Muscle of back (tissue), 13 donors: Measurements from ENCODE around the gene VPS11. TPM values are rescaled to one million over a fixed set of nuclear protein-coding genes. Genes with fewer than 3 reads are reported as not detected.
A peak's percentile ranks its signal among the peaks of the same experiment; 100 is the strongest.

Experiments
- DNase-seq, 3 donors: peaks; one replicate each; pipeline versions ENCODE4 v3.0.0 to v3.0.0-alpha.2; 2013
- long read RNA-seq, 9 donors: transcript quantifications; one replicate each; lab custom pipeline, GENCODE V29; 2026
- polyA plus RNA-seq, 10 donors: library from polyadenylated mRNA; unstranded; fragments of 120-200 nt; gene quantifications; one replicate each; pipeline ENCODE4 v1.2.1, GENCODE V29; 2013; ENCODE audit not compliant: insufficient read length in 10 of 10

Gene VPS11
- 10 to 100 TPM; 24.9 to 35.4 (median 27.8) TPM for polyA plus RNA-seq
- long read RNA-seq, donor 1, partial matches to known transcripts, result 0 of 3 reads
- long read RNA-seq, donor 1, other reads (novel, unspliced or antisense), result 0 of 3 reads
- long read RNA-seq, donor 2, partial matches to known transcripts, result 0 of 1 reads
- long read RNA-seq, donor 2, other reads (novel, unspliced or antisense), result 0 of 1 reads
- long read RNA-seq, donor 3, result 0 reads
- long read RNA-seq, donor 4, partial matches to known transcripts, result 0 of 1 reads
- long read RNA-seq, donor 4, other reads (novel, unspliced or antisense), result 0 of 1 reads
- long read RNA-seq, donor 5, partial matches to known transcripts, result 0 of 1 reads
- long read RNA-seq, donor 5, other reads (novel, unspliced or antisense), result 0 of 1 reads
- long read RNA-seq, donor 6, transcript VPS11-208 (16 exons, 3,313 nt), result major isoform, 5 of 10 reads
- long read RNA-seq, donor 6, partial matches to known transcripts, result 5 of 10 reads
- long read RNA-seq, donor 6, other reads (novel, unspliced or antisense), result 0 of 10 reads
- long read RNA-seq, donor 7, partial matches to known transcripts, result 0 of 4 reads
- long read RNA-seq, donor 7, other reads (novel, unspliced or antisense), result 0 of 4 reads
- long read RNA-seq, donor 8, partial matches to known transcripts, result 0 of 1 reads
- long read RNA-seq, donor 8, other reads (novel, unspliced or antisense), result 0 of 1 reads
- long read RNA-seq, donor 9, result 0 reads

GRCh38 chr11:119067371-119068222 lies at the start of gene VPS11:
Gene VPS11, plus strand, starts transcription at chr11:119067818. Its CDS starts 6 bp downstream, at chr11:119067824.
- DNase-seq, result peak; percentile 96 to 98 (median 96)

- peak; percentile 97 to 99 (median 98) for DNase-seq
These were observed 49.3 kb upstream of the VPS11 start, which contains the start of the genes RPS25 and TRAPPC4 for GRCh38 chr11:119018074-119018938. Gene RPS25, minus strand, starts transcription at chr11:119018343. Its CDS starts 59 bp downstream, at chr11:119018284. Gene TRAPPC4, plus strand, starts transcription at chr11:119018766. Its CDS starts 30 bp downstream, at chr11:119018796.

- DNase-seq, result no peak
These were observed 47.6 kb upstream of the VPS11 start for GRCh38 chr11:119019996-119020395.

GRCh38 chr11:119021631-119022030 lies 46.0 kb upstream of the VPS11 start:
- no peak for DNase-seq

- no peak for DNase-seq
These were observed 43.9 kb upstream of the VPS11 start for GRCh38 chr11:119023741-119024140.

GRCh38 chr11:119024430-119025098 lies 43.1 kb upstream of the VPS11 start:
- no peak for DNase-seq

GRCh38 chr11:119025099-119025473 lies 42.5 kb upstream of the VPS11 start:
- no peak for DNase-seq

- no peak for DNase-seq
These were observed 42.1 kb upstream of the VPS11 start for GRCh38 chr11:119025541-119025940.

- no peak for DNase-seq
These were observed 41.4 kb upstream of the VPS11 start for GRCh38 chr11:119025978-119026766.

GRCh38 chr11:119026970-119027369 lies 40.6 kb upstream of the VPS11 start:
- DNase-seq, result no peak

- no peak for DNase-seq
These were observed 39.9 kb upstream of the VPS11 start for GRCh38 chr11:119027561-119028345.

GRCh38 chr11:119028346-119029068 lies 39.1 kb upstream of the VPS11 start:
- no peak for DNase-seq

- DNase-seq, result no peak
These were observed 38.6 kb upstream of the VPS11 start for GRCh38 chr11:119029069-119029339.

- DNase-seq, result peak in 1 of 3 donors; percentile 33
These were observed 38.1 kb upstream of the VPS11 start for GRCh38 chr11:119029340-119030028.

GRCh38 chr11:119030029-119030328 lies 37.6 kb upstream of the VPS11 start:
- no peak for DNase-seq

- DNase-seq, result peak; percentile 93 to 97 (median 93)
These were observed 37.1 kb upstream of the VPS11 start, which contains the start of gene SLC37A4 for GRCh38 chr11:119030329-119031047. Gene SLC37A4, minus strand, starts transcription at chr11:119030877.

- no peak for DNase-seq
These were observed 35.7 kb upstream of the VPS11 start for GRCh38 chr11:119031912-119032280.
